ENCODE results near the gene LRMDA.
"Not testable (repeated sequence)": the region's sequence is repeated elsewhere in the genome, so short reads cannot be mapped to it uniquely, and the experiment has no call there.

Gene LRMDA

GRCh38 chr10:75508814-75509306, 77.4 kb downstream of the LRMDA start:
- DNase-seq, result no peak

- DNase-seq, result no peak
Observed at GRCh38 chr10:75509706-75510105, 78.3 kb downstream of the LRMDA start.

DNA sequence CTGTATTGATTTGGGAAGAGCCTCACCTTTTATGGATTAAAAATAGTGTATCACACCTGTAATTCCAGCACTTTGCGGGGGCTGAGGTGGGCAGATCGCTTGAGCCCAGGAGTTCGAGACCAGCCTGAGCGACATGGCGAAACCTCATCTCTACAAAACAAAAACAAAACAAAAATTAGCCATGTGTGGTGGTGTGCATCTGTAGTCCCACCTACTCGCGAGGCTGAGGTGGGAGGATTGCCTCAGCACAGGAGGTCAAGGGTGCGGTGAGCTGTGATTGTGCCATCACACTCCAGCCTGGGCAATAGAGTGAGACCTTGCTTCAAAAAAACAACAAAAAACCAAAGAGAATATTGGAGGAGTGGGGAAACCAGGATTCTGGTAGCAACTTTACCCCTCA, 79.6 kb downstream of the LRMDA start:
- DNase-seq, result no peak

DNA sequence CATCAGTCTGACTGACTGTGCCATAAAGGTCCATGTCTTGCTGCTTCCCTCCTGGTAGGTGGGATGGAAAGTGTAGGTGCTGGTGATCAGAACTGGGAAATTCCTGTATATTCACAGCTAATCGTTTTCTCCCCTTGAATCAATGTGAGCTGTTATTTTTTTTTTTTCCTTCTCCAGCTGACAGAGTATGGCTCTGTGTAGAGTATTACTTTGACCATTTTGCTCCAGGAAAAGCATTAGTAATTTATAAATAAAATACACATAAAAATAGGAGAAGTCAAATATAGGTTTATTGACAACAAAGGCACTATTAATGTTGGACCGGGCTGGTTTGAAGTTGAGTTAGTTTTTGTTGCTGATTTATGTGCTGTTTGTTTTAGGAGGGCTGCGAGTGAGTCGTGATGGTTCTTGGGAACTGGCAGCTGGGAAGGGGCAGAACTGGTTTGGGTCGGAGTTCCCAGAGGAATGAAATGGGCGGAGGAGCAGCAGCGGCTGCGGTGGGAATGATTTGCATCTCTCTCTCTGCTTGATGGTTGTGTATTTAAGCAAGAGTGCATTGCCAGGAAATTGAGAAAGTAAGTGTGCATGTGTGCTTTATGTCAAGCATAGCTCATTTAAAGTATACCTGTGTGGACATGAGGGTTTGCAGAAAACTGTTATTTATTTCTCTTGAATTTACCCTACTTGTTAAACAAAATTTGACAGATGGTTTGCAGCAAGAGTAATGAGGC, 80.9 kb downstream of the LRMDA start:
- DNase-seq, result no peak

GRCh38 chr10:75513292-75513885, 82.0 kb downstream of the LRMDA start:
- no peak for DNase-seq

DNA sequence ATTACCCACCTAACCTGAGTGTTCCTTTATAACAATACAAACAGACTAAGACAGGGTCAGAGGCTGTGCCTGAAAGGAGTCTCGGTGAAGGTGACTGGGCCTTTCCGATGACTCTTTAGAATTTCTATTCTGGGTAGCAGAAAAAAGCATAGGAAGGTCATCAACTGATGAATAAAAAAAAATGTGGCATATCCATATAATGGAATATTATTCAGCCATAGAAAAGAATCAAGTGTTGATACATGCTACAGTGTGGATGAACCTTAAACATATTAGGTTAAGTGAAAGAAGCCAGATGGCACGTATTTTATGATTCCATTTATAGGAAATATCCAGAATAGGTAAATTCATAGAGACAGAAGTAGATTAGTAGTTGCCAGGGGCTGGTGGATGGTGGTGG, 83.4 kb downstream of the LRMDA start:
- DNase-seq, result no peak

DNA sequence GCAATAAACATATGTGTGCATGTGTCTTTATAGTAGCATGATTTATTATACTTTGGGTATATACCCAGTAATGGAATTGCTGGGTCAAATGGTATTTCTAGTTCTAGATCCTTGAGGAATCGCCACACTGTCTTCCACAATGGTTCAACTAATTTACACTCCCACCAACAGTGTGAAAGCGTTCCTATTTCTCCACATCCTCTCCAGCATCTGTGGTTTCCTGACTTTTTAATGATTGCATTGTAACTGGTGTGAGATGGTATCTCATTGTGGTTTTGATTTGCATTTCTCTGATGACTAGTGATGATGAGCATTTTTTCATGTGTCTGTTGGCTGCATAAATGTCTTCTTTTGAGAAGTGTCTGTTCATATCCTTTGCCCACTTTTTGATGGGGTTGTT, 84.7 kb downstream of the LRMDA start:
- peak; percentile 18 to 24 for DNase-seq

DNA sequence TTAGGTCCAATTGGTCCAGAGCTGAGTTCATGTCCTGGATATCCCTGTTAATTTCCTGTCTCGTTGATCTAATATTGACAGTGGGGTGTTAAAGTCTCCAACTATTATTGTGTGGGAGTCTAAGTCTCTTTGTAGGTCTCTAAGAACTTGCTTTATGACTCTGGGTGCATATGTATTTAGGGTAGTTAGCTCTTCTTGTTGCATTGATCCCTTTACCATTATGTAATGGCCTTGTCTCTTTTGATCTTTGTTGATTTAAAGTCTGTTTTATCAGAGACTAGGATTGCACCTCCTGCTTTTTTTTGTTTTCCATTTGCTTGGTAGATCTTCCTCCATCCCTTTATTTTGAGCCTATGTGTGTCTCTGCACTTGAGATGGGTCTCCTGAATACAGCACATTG, 87.8 kb downstream of the LRMDA start:
- not testable (repeated sequence) for DNase-seq

GRCh38 chr10:75521194-75521829, 89.9 kb downstream of the LRMDA start:
- not testable (repeated sequence) for DNase-seq

DNA sequence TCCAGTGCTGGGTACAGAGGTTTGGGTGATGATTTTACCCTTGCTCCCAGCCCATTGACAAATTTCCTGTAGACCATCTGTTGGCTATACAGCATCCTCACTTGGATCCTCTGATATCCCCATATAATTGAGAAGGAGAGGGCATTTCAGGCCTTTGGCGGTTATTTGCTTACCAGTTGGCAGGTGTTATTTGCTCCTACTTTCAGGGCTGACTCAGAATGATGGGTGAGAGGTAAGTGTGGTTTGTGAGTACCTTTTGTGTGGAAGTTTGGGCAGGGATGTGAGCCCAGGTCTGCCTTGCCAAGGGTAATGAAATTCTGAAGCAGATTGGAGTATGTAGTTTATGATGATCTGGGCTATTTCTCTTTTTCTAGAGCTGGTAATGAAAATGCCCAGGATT, 93.6 kb downstream of the LRMDA start:
- no peak for DNase-seq

DNA sequence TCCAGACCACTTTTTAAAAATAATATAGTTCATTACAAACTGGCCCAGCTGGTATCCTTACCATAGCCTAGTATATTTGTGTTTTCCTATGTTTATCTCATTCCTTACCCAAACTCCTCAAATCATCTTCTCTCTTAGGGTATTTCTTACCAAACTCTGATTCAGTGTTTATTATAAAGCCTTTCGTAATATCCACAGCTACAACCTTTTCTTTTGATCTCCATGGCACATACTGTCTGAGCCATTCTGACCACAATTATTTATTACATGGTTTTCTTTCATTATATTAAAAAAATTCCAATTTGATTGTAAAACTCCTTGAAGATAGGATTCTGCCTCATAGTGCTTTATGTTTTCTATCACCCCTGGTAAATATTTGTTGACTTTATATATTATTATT, 94.2 kb downstream of the LRMDA start:
- DNase-seq, result no peak

DNA sequence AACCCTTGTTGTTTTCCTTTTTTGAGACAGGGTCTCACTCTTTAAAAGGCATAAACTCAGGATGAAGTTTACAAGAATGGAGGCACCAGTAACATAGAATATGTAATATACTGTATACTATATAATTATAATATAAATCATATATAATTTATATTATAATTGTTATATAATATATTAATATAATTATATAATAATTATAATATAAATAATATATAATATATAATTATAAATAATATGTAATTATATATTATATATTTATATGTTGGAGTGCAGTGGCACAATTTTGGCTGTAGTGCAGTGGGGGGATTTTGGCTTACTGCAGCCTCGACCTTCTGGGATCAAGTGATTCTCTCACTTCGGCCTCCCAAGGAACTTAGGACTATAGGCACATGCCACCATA, 96.1 kb downstream of the LRMDA start:
- DNase-seq, result no peak

GRCh38 chr10:75528392-75528791, 97.0 kb downstream of the LRMDA start:
- DNase-seq, result peak; percentile 30 to 45

GRCh38 chr10:75530299-75530698, 98.9 kb downstream of the LRMDA start:
- no peak for DNase-seq

GRCh38 chr10:75531571-75532031, 100.2 kb downstream of the LRMDA start:
- DNase-seq, result no peak

- no peak for DNase-seq
Observed at GRCh38 chr10:75532253-75532924, 101.0 kb downstream of the LRMDA start.

DNA sequence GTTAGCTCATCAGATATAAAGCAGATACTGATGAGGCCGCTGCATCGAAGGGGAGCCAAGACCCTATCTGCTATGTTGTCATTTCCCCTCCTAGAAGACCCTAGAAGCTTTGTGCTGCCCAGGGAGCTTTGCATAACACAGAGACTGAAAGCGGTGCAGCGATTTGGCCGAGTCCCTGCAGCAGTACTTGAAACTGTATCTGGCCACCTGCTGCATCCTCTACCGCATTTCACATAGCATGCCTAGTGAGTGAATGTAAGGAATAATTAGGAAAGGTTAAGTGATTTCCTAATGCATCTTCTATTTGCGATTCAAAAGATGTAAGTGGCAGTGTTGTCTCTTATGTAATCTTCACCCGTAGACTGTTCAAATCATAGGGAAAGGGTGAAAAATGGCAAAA, 106.7 kb downstream of the LRMDA start:
- DNase-seq, result no peak

DNA sequence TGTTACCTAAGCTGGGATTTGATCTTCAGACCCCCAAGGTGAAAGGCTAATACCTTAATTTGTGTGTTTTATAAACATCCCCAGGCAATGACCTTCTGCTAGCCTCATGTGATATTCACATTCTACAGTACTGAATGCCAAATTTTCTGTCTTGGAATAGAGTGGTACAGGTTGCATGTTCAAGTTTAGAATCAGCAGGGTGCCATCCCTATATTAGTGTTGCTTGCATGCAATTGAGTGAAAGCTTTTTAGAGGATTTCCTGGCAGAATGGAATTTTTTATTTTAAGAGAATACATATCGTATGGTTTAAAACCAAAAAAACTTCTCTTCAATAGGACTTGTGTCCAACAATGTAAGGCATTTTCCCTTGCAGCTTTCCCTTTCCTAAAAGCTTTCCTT, 107.3 kb downstream of the LRMDA start:
- DNase-seq, result no peak

DNA sequence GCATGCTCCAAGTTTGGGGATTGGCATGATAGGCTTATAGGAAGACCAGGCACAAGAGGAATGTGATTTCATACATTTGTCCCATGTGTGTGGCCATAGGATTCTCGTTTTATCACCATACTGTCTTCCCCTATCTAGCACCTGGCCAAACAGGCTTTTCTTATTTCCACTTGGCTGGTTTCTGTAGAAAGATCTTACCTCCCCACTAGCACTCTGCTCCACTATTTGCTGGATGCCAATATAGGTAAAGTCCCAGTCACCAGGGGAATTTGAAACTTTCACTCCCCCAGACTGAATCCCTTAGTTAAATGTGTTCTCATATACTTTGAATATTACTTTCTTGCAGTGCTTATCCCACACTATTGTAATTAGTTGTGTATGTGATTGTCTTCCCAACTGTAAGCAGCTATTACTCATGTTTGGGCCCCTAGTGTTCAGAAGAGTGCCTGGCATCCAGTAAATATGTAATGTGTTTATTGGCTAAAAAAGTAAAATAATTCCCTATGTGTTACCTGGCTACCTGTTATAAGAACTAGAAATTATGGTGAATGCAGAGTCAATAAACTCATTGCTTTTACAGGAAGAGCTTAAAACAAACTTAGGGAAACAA, 109.0 kb downstream of the LRMDA start:
- DNase-seq, result no peak

DNA sequence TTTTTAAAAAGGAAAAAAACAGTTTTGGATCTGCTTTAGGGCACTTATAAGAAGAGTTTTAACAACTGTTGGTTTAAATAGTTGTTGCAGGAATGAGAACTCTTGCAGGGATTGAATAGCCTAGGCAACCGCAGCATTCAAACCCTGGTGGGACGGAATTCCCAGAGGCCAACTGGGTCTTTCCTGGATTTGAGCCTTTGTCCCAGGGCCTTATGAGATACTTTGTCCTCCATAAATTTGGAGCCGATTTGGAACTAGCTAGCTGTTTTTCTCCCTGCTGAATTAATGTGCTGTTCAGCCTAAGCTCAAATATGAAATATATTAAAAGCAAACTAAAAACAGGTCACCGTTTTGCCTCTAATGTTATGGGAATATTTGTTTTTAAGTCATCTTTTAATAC, 109.6 kb downstream of the LRMDA start:
- no peak for DNase-seq

DNA sequence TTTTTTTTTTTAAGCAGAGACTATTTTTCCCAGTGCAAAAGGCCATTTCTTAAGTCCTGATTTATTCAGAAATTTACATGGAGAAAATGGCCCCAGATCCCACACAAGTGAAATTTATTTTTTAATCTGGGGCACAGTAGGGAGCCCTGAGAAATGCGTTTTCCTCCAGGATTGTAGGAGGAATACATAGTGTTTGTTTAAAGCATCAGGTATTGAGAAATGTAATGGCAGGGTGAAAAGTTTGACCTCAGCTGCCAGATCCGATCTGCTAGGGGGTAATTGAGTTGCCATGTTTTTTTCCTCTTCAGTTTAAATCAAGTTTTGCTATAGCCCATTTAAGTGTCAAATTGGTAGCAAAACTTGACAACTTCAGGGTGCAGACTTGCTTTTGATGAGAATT, 110.0 kb downstream of the LRMDA start:
- no peak for DNase-seq

- no peak for DNase-seq
Observed at GRCh38 chr10:75542084-75542483, 110.7 kb downstream of the LRMDA start.

DNA sequence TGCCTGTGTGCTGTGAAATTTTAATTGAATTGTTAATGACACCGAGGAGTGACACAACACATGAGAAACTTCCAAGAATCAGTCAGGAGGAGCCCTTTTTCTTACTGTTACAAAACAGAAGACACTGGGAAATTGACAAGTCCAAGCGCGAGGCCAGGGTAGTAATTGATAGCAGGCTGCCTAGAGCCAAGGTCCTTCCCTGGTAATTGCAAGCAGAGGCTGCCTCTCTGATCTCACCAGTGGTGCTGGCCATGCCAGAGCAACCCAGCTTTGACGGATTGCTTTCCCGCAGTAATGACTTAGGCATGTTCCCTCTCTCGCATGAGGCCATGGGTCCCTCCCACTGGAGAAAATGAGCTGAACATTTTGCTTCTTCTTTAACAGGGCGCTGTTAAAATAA, 111.5 kb downstream of the LRMDA start:
- no peak for DNase-seq
